GM12878 (cell line): ENCODE data around the gene UFD1. TPM values are rescaled to one million over a fixed set of nuclear protein-coding genes. Genes with fewer than 3 reads are reported as not detected.

Experiments used
- ATAC-seq: fragments of 200-7000 bp; cut with Tn5 transposase; 3 replicates; pipeline ENCODE4 v1.9.1; 2020; ENCODE audit warnings: mild to moderate bottlenecking, moderate library complexity
- BruUV-seq: library from RNA; stranded (reverse); fragments of 400-500 nt; replicated peaks from 2 replicates; lab custom pipeline; 2021; lab: Mats Ljungman, UMichigan
- CTCF ChIA-PET: fragments of 300-600 bp; sonication (Branson Sonifier 250); formaldehyde crosslinking; extraction: SDS; loops from one replicate; lab custom pipeline; 2021; ENCODE audit warnings: inconsistent platforms; lab: Yijun Ruan, JAX
- POLR2A ChIA-PET: fragments of 350-600 bp; formaldehyde crosslinking; extraction: SDS; loops from one replicate; lab custom pipeline; 2021; ENCODE audit warnings: inconsistent platforms; lab: Charles Lee
- RAD21 ChIA-PET: fragments of 300-600 bp; sonication (Branson Sonifier 250); formaldehyde crosslinking; loops from one replicate; lab custom pipeline; 2023; ENCODE audit warnings: antibody characterized with exemption; ENCODE audit not compliant: unreplicated experiment; lab: Charles Lee
- SMC1A ChIA-PET: fragments of 300-600 bp; sonication (Branson Sonifier 250); formaldehyde crosslinking; loops from one replicate; lab custom pipeline; 2023; ENCODE audit not compliant: unreplicated experiment, uncharacterized antibody; lab: Charles Lee
- DNase-seq: peaks from one replicate; pipeline ENCODE4 v3.0.0-alpha.2; 2011; ENCODE audit warnings: low read depth, low spot score
- FAIRE-seq: peaks from 3 replicates; lab custom pipeline; 2011; peaks lifted over from hg19 to GRCh38; lab: Jason Lieb, UNC
- H2AFZ ChIP-seq: 2 replicates; pipeline ENCODE4 v1.6.0; 2011; ENCODE audit warnings: low read depth, low read length, control low read depth; ENCODE audit not compliant: control insufficient read depth
- H3K27ac ChIP-seq: 2 replicates; pipeline ENCODE4 v1.5.1; 2011; ENCODE audit warnings: control low read depth; ENCODE audit not compliant: control insufficient read depth, insufficient read depth
- H3K27me3 ChIP-seq, 2 experiments: replicated peaks in 1 of 2; 2 replicates each; pipeline versions ENCODE4 v1.6.0 to v1.6.1; 2011; ENCODE audit warnings: low read length in 1 of 2; ENCODE audit not compliant: control insufficient read depth in 2 of 2, insufficient read depth in 2 of 2
- H3K36me3 ChIP-seq, 2 experiments: 2 replicates each; pipeline ENCODE4 v1.5.1; 2011; ENCODE audit warnings: low read length in 1 of 2; ENCODE audit not compliant: control insufficient read depth in 2 of 2, insufficient read depth in 2 of 2
- H3K4me1 ChIP-seq: 2 replicates; pipeline ENCODE4 v1.6.1; 2011; ENCODE audit warnings: mild to moderate bottlenecking, low read length, moderate library complexity, mixed read lengths; ENCODE audit not compliant: control insufficient read depth, insufficient read depth
- H3K4me2 ChIP-seq: 2 replicates; pipeline ENCODE4 v1.6.0; 2011; ENCODE audit warnings: control low read depth; ENCODE audit not compliant: control insufficient read depth, insufficient read depth
- H3K4me3 ChIP-seq: fragments of 200-600 bp; sonication (generic); 2 replicates; pipeline ENCODE4 v1.5.1; 2016
- H3K79me2 ChIP-seq: 2 replicates; pipeline ENCODE4 v1.6.0; 2011; ENCODE audit warnings: low read length; ENCODE audit not compliant: control insufficient read depth, insufficient read depth
- H3K9ac ChIP-seq: 2 replicates; pipeline ENCODE4 v1.8.0; 2011; ENCODE audit warnings: low read length, control low read depth, mixed read lengths; ENCODE audit not compliant: control insufficient read depth, insufficient read depth
- H3K9me3 ChIP-seq: replicated peaks from 3 replicates; pipeline ENCODE4 v1.5.1; 2011; ENCODE audit warnings: mild to moderate bottlenecking, low read length; ENCODE audit not compliant: control insufficient read depth, insufficient read depth
- H4K20me1 ChIP-seq: 2 replicates; pipeline ENCODE4 v1.6.0; 2011; ENCODE audit not compliant: control insufficient read depth, insufficient read depth
- CBX5 ChIP-seq: sonication (generic); IDR thresholded peaks from 2 replicates; pipeline ENCODE4 v1.6.1; 2016; ENCODE audit warnings: low read depth, moderate library complexity, mild to moderate bottlenecking, inconsistent platforms
- CHD4 ChIP-seq: fragments of 200-600 bp; sonication (generic); IDR thresholded peaks from 2 replicates; pipeline ENCODE4 v1.6.1; 2016; ENCODE audit warnings: mild to moderate bottlenecking
- IRF5 ChIP-seq: fragments of 450-650 bp; IDR thresholded peaks from 2 replicates; pipeline ENCODE4 v1.6.1; 2017; ENCODE audit warnings: borderline replicate concordance
- MTA2 ChIP-seq: fragments of 450-650 bp; IDR thresholded peaks from 2 replicates; pipeline ENCODE4 v1.6.1; 2016; ENCODE audit warnings: low read depth, mild to moderate bottlenecking, moderate library complexity
- NBN ChIP-seq: fragments of 450-650 bp; IDR thresholded peaks from 2 replicates; pipeline ENCODE4 v1.6.1; 2016
- PKNOX1 ChIP-seq: fragments of 450-650 bp; IDR thresholded peaks from 2 replicates; pipeline ENCODE4 v1.6.1; 2016; ENCODE audit warnings: mild to moderate bottlenecking
- RAD51 ChIP-seq: fragments of 450-650 bp; IDR thresholded peaks from 2 replicates; pipeline ENCODE4 v1.6.1; 2016; ENCODE audit warnings: moderate library complexity, mild to moderate bottlenecking, inconsistent platforms
- SUZ12 ChIP-seq: fragments of 200-600 bp; sonication (generic); IDR thresholded peaks from one replicate; pipeline ENCODE4 v1.6.1; 2018; ENCODE audit warnings: antibody characterized with exemption, mild to moderate bottlenecking; ENCODE audit not compliant: unreplicated experiment
- TARDBP ChIP-seq: IDR thresholded peaks from 2 replicates; pipeline ENCODE4 v1.6.1; 2016; ENCODE audit warnings: borderline replicate concordance
- TCF12 ChIP-seq: IDR thresholded peaks from 2 replicates; pipeline ENCODE4 v1.6.1; 2011; ENCODE audit warnings: low read depth, mild to moderate bottlenecking, low read length
- YBX1 ChIP-seq: fragments of 450-650 bp; IDR thresholded peaks from 2 replicates; pipeline ENCODE4 v1.6.1; 2016; ENCODE audit warnings: antibody characterized with exemption
- ZBTB33 ChIP-seq: fragments of 450-650 bp; IDR thresholded peaks from 2 replicates; pipeline ENCODE4 v1.6.1; 2017; ENCODE audit warnings: mild to moderate bottlenecking
- WGBS: methylation state at CpG from one replicate; pipeline ENCODE4 v1.1.6; 2016; ENCODE audit warnings: low lambda C conversion rate; ENCODE audit not compliant: insufficient replicate concordance, insufficient coverage; ENCODE audit errors: missing lambda C conversion rate; 5-methylcytosine and 5-hydroxymethylcytosine counted together
- in situ Hi-C: fragments of 300-500 bp; cut with MboI; formaldehyde crosslinking; loops from 9 replicates; pipeline ENCODE4 v1.14.3; 2018; ENCODE audit warnings: mixed read lengths
- intact Hi-C: fragments of 100-400 bp; cut with micrococcal nuclease; formaldehyde crosslinking; loops from one replicate; pipeline ENCODE4 v1.14.2; 2022; ENCODE audit not compliant: unreplicated experiment
- polyA plus RNA-seq, 11 experiments: library from polyadenylated mRNA; depleted of rRNA in 4 of 11; unstranded in 6 of 11; stranded (reverse) in 5 of 11; fragments of >200 nt; fragmentation: Nextera tagmentation in 4 of 11; fragmentation: Illumina TruSeq in 1 of 11; extraction: Ambion mirVana in 4 of 11; extraction: Trizol in 1 of 11; gene quantifications; 1 replicate in 1 of 11; 2 replicates in 10 of 11; pipeline versions ENCODE4 v1.2.1 to v1.2.3, GENCODE V29; 2011 to 2016; ENCODE audit warnings: inconsistent platforms in 2 of 11, missing spikeins in 2 of 11, low read depth in 1 of 11
- total RNA-seq, 4 experiments: library from RNA; depleted of rRNA in 3 of 4; stranded (reverse); fragments of >200 nt in 3 of 4; fragmentation: Illumina TruSeq in 1 of 4; extraction: Trizol in 1 of 4; gene quantifications; 2 replicates each; pipeline versions ENCODE4 v1.2.1 to v1.2.3, GENCODE V29; 2013 to 2021
- TF ChIP-seq, protein P1 (sequence below): fragments of 450-650 bp; formaldehyde crosslinking; IDR thresholded peaks from 2 replicates; pipeline ENCODE4 v1.4.0; 2020; ENCODE audit warnings: mild to moderate bottlenecking, moderate library complexity

UFD1 gene
- total and polyA plus RNA-seq, 10 of the 15 experiments (the other 5 are each of a cell fraction or from before 2014, with no cell fraction given) = 67.2 to 143 (median 117) TPM

GRCh38 chr22:19469421-19469820 is 9.6 kb downstream of the UFD1 start:
- Histone ChIP-seq H3K79me2 (no peaks in the 10 kb centered on the region; the same call in 1 of the 2 replicates), H3K4me3 (no peak overlapping the region), H3K27me3 (no peaks in the 10 kb centered on the region), H3K4me2 (no peak overlapping the region), H2AFZ (no peak overlapping the region), H3K27ac (no peak overlapping the region), H4K20me1 (peaks cover 2% of the 10 kb centered on the region; the same call in 1 of the 2 replicates), H3K9me3 (no peaks in the 10 kb centered on the region), H3K36me3 (peaks cover 45 to 50% of the 10 kb centered on the region in 2 experiments), H3K4me1 (no peaks in the 10 kb centered on the region), H3K9ac (no peak overlapping the region)
- DNase-seq (no peak), FAIRE-seq (no peak), ATAC-seq (no peak)
- no TSS peak for BruUV-seq
- POLR2A ChIA-PET = no interaction called here
- RAD21 ChIA-PET = interaction anchor here (0.6 kb wide), 1 partner anchor 11 kb away, joined by 3 read pairs; no protein-coding TSS in a partner anchor
- WGBS = 99% methylated on average over 7 of the region's 7 CpGs
- SMC1A ChIA-PET = no interaction called here
- CTCF ChIA-PET = no interaction called here
- in situ Hi-C loops (no loop called here), intact Hi-C loops (no loop called here)
- no peak for TF ChIP-seq MTA2
- no peak for TF ChIP-seq CBX5
- no peak for TF ChIP-seq PKNOX1
- no peak for TF ChIP-seq IRF5
- TF ChIP-seq, protein P1, sequence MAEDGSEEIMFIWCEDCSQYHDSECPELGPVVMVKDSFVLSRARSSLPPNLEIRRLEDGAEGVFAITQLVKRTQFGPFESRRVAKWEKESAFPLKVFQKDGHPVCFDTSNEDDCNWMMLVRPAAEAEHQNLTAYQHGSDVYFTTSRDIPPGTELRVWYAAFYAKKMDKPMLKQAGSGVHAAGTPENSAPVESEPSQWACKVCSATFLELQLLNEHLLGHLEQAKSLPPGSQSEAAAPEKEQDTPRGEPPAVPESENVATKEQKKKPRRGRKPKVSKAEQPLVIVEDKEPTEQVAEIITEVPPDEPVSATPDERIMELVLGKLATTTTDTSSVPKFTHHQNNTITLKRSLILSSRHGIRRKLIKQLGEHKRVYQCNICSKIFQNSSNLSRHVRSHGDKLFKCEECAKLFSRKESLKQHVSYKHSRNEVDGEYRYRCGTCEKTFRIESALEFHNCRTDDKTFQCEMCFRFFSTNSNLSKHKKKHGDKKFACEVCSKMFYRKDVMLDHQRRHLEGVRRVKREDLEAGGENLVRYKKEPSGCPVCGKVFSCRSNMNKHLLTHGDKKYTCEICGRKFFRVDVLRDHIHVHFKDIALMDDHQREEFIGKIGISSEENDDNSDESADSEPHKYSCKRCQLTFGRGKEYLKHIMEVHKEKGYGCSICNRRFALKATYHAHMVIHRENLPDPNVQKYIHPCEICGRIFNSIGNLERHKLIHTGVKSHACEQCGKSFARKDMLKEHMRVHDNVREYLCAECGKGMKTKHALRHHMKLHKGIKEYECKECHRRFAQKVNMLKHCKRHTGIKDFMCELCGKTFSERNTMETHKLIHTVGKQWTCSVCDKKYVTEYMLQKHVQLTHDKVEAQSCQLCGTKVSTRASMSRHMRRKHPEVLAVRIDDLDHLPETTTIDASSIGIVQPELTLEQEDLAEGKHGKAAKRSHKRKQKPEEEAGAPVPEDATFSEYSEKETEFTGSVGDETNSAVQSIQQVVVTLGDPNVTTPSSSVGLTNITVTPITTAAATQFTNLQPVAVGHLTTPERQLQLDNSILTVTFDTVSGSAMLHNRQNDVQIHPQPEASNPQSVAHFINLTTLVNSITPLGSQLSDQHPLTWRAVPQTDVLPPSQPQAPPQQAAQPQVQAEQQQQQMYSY (CRISPR knock-in tag) = no peak
- TF ChIP-seq SUZ12 = no peak
- TF ChIP-seq TARDBP = no peak
- no peak for TF ChIP-seq CHD4
- TF ChIP-seq YBX1 = no peak
- TF ChIP-seq TCF12 = no peak
- TF ChIP-seq RAD51 = no peak
- TF ChIP-seq ZBTB33 = no peak
- TF ChIP-seq NBN = no peak
